AG04450 (cell line): Measurements from ENCODE around the gene C20orf204. TPM values are rescaled to one million over a fixed set of nuclear protein-coding genes. Genes with fewer than 3 reads are reported as not detected.

Experiments used
- CTCF ChIA-PET: fragments of 300-600, 350-600 bp; formaldehyde crosslinking; extraction: SDS; loops from one replicate; lab custom pipeline; 2022; ENCODE audit warnings: antibody characterized with exemption, inconsistent platforms; lab: Charles Lee
- POLR2A ChIA-PET: fragments of 350-600 bp; formaldehyde crosslinking; extraction: SDS; loops from one replicate; lab custom pipeline; 2021; ENCODE audit warnings: antibody characterized with exemption, inconsistent platforms; lab: Yijun Ruan, JAX
- DNase-seq: peaks from one replicate; pipeline ENCODE4 v3.0.0-alpha.2; 2011; ENCODE audit warnings: low read depth, low spot score
- H3K27ac ChIP-seq: one replicate; pipeline ENCODE4 v1.5.1; 2012; ENCODE audit warnings: low read depth, low read length, control low read depth
- H3K27me3 ChIP-seq: one replicate; pipeline ENCODE4 v1.6.0; 2012; ENCODE audit warnings: low read length; ENCODE audit not compliant: control insufficient read depth, insufficient read depth
- H3K4me3 ChIP-seq: 2 replicates; pipeline ENCODE4 v1.5.1; 2011; ENCODE audit warnings: mild to moderate bottlenecking, low read depth, low read length, control low read depth
- H3K9me3 ChIP-seq: 2 replicates; pipeline ENCODE4 v1.5.1; 2012; ENCODE audit warnings: low read length; ENCODE audit not compliant: control insufficient read depth, insufficient read depth
- polyA plus RNA-seq: library from polyadenylated mRNA; depleted of rRNA; stranded (reverse); fragments of >200 nt; gene quantifications from 2 replicates; pipeline ENCODE4 v1.2.3, GENCODE V29; 2011
- TF ChIP-seq, protein P1 (sequence below): IDR thresholded peaks from 2 replicates; pipeline ENCODE4 v1.5.1; 2011; ENCODE audit warnings: low read depth, low read length, control low read depth, inconsistent platforms

C20orf204 gene
- polyA plus RNA-seq, 1 experiment, result 0.01 TPM

GRCh38 chr20:64048402-64049044 is 12.5 kb downstream of the C20orf204 start:
- no peaks in the 10 kb centered on the region; the same call in 1 of the 2 replicates for H3K9me3 ChIP-seq
- TF ChIP-seq, protein P1, sequence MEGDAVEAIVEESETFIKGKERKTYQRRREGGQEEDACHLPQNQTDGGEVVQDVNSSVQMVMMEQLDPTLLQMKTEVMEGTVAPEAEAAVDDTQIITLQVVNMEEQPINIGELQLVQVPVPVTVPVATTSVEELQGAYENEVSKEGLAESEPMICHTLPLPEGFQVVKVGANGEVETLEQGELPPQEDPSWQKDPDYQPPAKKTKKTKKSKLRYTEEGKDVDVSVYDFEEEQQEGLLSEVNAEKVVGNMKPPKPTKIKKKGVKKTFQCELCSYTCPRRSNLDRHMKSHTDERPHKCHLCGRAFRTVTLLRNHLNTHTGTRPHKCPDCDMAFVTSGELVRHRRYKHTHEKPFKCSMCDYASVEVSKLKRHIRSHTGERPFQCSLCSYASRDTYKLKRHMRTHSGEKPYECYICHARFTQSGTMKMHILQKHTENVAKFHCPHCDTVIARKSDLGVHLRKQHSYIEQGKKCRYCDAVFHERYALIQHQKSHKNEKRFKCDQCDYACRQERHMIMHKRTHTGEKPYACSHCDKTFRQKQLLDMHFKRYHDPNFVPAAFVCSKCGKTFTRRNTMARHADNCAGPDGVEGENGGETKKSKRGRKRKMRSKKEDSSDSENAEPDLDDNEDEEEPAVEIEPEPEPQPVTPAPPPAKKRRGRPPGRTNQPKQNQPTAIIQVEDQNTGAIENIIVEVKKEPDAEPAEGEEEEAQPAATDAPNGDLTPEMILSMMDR, result no peak
- DNase-seq, result no peak
- H3K4me3 ChIP-seq, result no peak overlapping the region
- ChIA-PET POLR2A (no interaction called here), CTCF (no interaction called here)
- H3K27ac ChIP-seq, result no peak overlapping the region
- H3K27me3 ChIP-seq, result peaks cover 60% of the 10 kb centered on the region

DNA sequence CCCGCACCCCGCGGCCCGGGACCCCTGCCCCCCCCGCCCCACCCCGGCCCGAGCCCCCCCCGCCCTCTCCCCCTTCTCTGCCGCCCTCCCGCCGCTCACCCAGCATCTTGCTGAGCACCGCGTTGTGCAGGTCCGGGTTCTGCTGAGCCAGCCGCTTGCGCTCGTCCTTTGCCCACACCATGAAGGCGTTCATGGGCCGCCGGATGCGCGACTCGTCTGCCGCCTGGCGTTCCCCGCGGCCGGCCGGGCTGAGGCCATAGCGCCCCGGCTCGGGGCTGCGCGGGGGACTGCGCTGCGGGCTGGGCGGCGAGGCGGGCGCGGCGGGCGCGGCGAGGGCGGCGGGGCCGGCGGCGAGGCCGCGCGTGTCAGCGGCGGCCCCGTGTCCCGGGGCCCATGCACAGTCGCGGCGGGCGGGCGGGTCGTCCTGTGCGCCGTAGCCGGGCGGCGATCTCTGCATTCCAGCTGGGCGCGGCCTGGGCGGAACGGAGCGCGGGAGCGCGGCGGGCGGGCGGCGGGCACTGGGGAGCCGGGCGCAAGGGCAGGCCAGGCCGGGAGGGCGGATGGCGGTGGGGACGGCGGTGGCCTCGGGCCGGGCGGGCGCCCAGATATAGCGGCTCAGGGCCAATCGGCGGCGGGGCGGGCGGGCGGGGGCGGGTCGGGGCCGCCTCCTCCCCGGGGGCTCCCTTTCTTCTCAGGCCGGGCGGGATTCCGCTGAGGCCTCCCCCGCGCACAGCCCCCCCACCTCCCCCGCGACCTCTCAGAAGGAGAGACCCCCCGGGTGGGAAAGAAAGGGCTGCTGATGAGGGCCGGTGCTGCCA is 13.3 kb downstream of the C20orf204 start, which contains the start of gene SOX18:
SOX18 (minus strand) TSS at position 580 of the 818 bp plus-strand sequence; CDS start at position 457, 123 bp downstream.
- TF ChIP-seq, protein P1, result no peak
- ChIA-PET CTCF (no interaction called here), POLR2A (no interaction called here)
- DNase-seq, result no peak
- H3K9me3 ChIP-seq, result no peaks in the 10 kb centered on the region; the same call in 1 of the 2 replicates
- peaks cover 62% of the 10 kb centered on the region for H3K27me3 ChIP-seq
- no peak within 1 kb of the TSS for H3K27ac ChIP-seq
- H3K4me3 ChIP-seq, result no peak within 1 kb of the TSS

GRCh38 chr20:64049878-64050260 is 13.9 kb downstream of the C20orf204 start:
- no peak for DNase-seq
- POLR2A ChIA-PET, result interaction anchor here (1.4 kb wide), 1 partner anchor 13 kb away, joined by 5 read pairs; the partner anchor contains the start of gene TCEA2
- TF ChIP-seq, protein P1, result no peak
- Histone ChIP-seq H3K4me3 (no peak overlapping the region), H3K27me3 (peaks cover 62% of the 10 kb centered on the region), H3K27ac (no peak overlapping the region), H3K9me3 (no peaks in the 10 kb centered on the region; the same call in 1 of the 2 replicates)
- CTCF ChIA-PET, result interaction anchor here (1.1 kb wide), 1 partner anchor 11 kb away, joined by 3 read pairs; no protein-coding TSS in a partner anchor

DNA sequence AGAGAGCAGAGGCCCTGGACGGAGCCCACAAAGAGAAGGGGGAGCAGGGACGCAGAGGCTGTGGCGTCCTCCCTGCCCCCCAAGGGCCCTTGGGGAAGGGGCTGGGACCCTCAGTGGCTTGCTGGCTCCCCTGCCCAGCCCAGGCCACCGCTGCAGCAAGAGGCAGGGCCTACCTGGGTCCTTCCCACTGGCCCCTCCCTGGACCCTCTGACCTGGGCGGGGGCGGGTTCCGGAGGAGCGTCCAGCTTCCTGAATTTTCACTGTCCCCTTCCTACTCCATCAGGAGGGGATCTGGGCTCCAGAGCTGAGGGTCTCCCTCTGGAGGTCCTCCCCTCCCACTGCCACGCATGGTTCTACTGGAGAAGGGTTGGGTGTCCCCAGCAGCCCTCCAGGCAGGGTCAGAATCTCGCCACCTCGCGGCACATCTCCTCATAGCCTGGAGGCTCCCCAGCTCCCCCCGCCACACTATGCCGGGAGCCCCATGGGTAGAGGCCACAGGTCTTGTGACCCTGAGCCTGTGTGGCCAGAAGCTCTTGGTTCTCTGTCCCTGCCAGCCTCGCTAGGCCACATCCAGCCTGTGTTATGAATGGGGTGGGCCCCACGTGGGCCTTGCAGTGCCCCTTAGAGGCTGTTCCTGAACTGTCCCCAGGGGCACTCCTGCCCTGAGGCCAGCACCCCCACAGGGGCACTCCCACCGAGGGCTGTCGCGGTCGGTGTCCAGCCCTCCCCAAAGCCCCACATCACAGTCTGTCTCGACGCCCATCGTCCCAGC is 14.5 kb downstream of the C20orf204 start:
- POLR2A ChIA-PET, result interaction anchor here (1.4 kb wide), 1 partner anchor 12 kb away, joined by 5 read pairs; the partner anchor contains the start of gene TCEA2
- no peak for DNase-seq
- no peak overlapping the region for H3K27ac ChIP-seq
- CTCF ChIA-PET, result interaction anchor here (1.1 kb wide), 1 partner anchor 11 kb away, joined by 3 read pairs; no protein-coding TSS in a partner anchor
- H3K9me3 ChIP-seq, result no peaks in the 10 kb centered on the region; the same call in 1 of the 2 replicates
- peaks cover 58% of the 10 kb centered on the region for H3K27me3 ChIP-seq
- no peak overlapping the region for H3K4me3 ChIP-seq
- TF ChIP-seq, protein P1, result no peak
